GM18505 (cell line): Measurements from ENCODE around the gene MGAT4A.
"Not testable (repeated sequence)": the region's sequence is repeated elsewhere in the genome, so short reads cannot be mapped to it uniquely, and the experiment has no call there.

ENCODE experiments used
- ATAC-seq: cut with Tn5 transposase; IDR thresholded peaks from one replicate; pipeline ENCODE4 v1.9.1; 2021; ENCODE audit not compliant: unreplicated experiment
- POLR2A ChIP-seq: IDR thresholded peaks from 4 replicates; pipeline ENCODE4 v1.6.1; 2011; ENCODE audit warnings: borderline replicate concordance; ENCODE audit not compliant: insufficient read depth, insufficient read length; ENCODE audit errors: extremely low read depth

MGAT4A gene

GRCh38 chr2:98769784-98770183 lies 38.9 kb upstream of the MGAT4A start:
- ATAC-seq = no peak

GRCh38 chr2:98769114-98769476 lies 38.2 kb upstream of the MGAT4A start:
- TF ChIP-seq POLR2A = no peak
- ATAC-seq = no peak

More at GRCh38 chr2:98769784-98770183, 38.9 kb upstream of the MGAT4A start:
- TF ChIP-seq POLR2A = no peak

GRCh38 chr2:98768384-98769113 lies 37.6 kb upstream of the MGAT4A start:
- no peak for TF ChIP-seq POLR2A
- no peak for ATAC-seq

- TF ChIP-seq POLR2A = no peak
Observed at GRCh38 chr2:98764499-98764898, 33.6 kb upstream of the MGAT4A start.

GRCh38 chr2:98763209-98763951 lies 32.4 kb upstream of the MGAT4A start:
- no peak for TF ChIP-seq POLR2A
- no peak for ATAC-seq

More at GRCh38 chr2:98764499-98764898, 33.6 kb upstream of the MGAT4A start:
- ATAC-seq = no peak

- no peak for ATAC-seq
- TF ChIP-seq POLR2A = no peak
Observed at GRCh38 chr2:98761909-98762308, 31.0 kb upstream of the MGAT4A start.

GRCh38 chr2:98761267-98761781 lies 30.4 kb upstream of the MGAT4A start:
- ATAC-seq = no peak
- no peak for TF ChIP-seq POLR2A

- no peak for ATAC-seq
- TF ChIP-seq POLR2A = no peak
Observed at GRCh38 chr2:98759827-98760625, 29.1 kb upstream of the MGAT4A start.

- no peak for ATAC-seq
- TF ChIP-seq POLR2A = no peak
Observed at GRCh38 chr2:98759338-98759737, 28.4 kb upstream of the MGAT4A start.

- no peak for TF ChIP-seq POLR2A
- peak; percentile 78 for ATAC-seq
Observed at GRCh38 chr2:98757904-98758421, 27.0 kb upstream of the MGAT4A start.

- TF ChIP-seq POLR2A = no peak
- ATAC-seq = no peak
Observed at GRCh38 chr2:98753801-98754200, 22.9 kb upstream of the MGAT4A start.

GRCh38 chr2:98752711-98753110 lies 21.8 kb upstream of the MGAT4A start:
- ATAC-seq = not testable (repeated sequence)

- TF ChIP-seq POLR2A = no peak
- no peak for ATAC-seq
Observed at GRCh38 chr2:98751748-98752147, 20.8 kb upstream of the MGAT4A start.

GRCh38 chr2:98750593-98751282 lies 19.8 kb upstream of the MGAT4A start:
- no peak for TF ChIP-seq POLR2A
- ATAC-seq = no peak
